ENCODE results near the gene UNC5CL. TPM values are rescaled to one million over a fixed set of nuclear protein-coding genes. Genes with fewer than 3 reads are reported as not detected.
"Not testable (repeated sequence)": the region's sequence is repeated elsewhere in the genome, so short reads cannot be mapped to it uniquely, and the experiment has no call there.

UNC5CL gene
- total RNA-seq, 6 donors from 2014 or later, result 0.97 to 12.6 (median 2.3) TPM

GRCh38 chr6:41006217-41006616, 32.8 kb downstream of the UNC5CL start:
- not testable (repeated sequence) for H3K27ac ChIP-seq, H3K4me3 ChIP-seq, H3K4me1 ChIP-seq, H3K27me3 ChIP-seq, H3K36me3 ChIP-seq, H3K9me3 ChIP-seq
- 5 to 6% methylated on average over 7 of the region's 7 CpGs for WGBS, 2 donors
- DNase-seq (peak in 1 of 2 donors; percentile 59), ATAC-seq (ENCODE audit: low FRiP score in 2 of 2) (peak; percentile 59 to 84)
- TF ChIP-seq, protein P1, sequence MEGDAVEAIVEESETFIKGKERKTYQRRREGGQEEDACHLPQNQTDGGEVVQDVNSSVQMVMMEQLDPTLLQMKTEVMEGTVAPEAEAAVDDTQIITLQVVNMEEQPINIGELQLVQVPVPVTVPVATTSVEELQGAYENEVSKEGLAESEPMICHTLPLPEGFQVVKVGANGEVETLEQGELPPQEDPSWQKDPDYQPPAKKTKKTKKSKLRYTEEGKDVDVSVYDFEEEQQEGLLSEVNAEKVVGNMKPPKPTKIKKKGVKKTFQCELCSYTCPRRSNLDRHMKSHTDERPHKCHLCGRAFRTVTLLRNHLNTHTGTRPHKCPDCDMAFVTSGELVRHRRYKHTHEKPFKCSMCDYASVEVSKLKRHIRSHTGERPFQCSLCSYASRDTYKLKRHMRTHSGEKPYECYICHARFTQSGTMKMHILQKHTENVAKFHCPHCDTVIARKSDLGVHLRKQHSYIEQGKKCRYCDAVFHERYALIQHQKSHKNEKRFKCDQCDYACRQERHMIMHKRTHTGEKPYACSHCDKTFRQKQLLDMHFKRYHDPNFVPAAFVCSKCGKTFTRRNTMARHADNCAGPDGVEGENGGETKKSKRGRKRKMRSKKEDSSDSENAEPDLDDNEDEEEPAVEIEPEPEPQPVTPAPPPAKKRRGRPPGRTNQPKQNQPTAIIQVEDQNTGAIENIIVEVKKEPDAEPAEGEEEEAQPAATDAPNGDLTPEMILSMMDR (IDR thresholded peaks at IDR 0.05), result peak; percentile 54 to 73 (median 60)

- ATAC-seq (ENCODE audit: low FRiP score in 2 of 2), result no peak
- Histone ChIP-seq H3K27me3 (no peaks in the 10 kb centered on the region), H3K36me3 (no peaks in the 10 kb centered on the region), H3K9me3 (no peaks in the 10 kb centered on the region), H3K4me1 (peaks cover 0 to 14% (median 5%) of the 10 kb centered on the region in 4 donors), H3K4me3 (no peak overlapping the region), H3K27ac (no peak overlapping the region)
- WGBS, 2 donors, result 73 to 83% methylated on average over 3 of the region's 3 CpGs
- no peak for DNase-seq
- TF ChIP-seq EP300 (IDR thresholded peaks at IDR 0.05) (no peak), POLR2AphosphoS5 (IDR thresholded peaks at IDR 0.05) (no peak), POLR2A (IDR thresholded peaks at IDR 0.05) (no peak)
- TF ChIP-seq, protein P1 (IDR thresholded peaks at IDR 0.05), result no peak
These were observed 36.9 kb downstream of the UNC5CL start for GRCh38 chr6:41002168-41002567.

GRCh38 chr6:41000248-41000647, 38.8 kb downstream of the UNC5CL start:
- no peak overlapping the region for H3K27ac ChIP-seq
- DNase-seq, result peak in 1 of 2 donors; percentile 22
- TF ChIP-seq POLR2AphosphoS5 (IDR thresholded peaks at IDR 0.05) (no peak), EP300 (IDR thresholded peaks at IDR 0.05) (no peak), POLR2A (IDR thresholded peaks at IDR 0.05) (no peak)
- TF ChIP-seq, protein P1 (IDR thresholded peaks at IDR 0.05), result no peak
- H3K4me3 ChIP-seq, result no peak overlapping the region
- WGBS, 2 donors, result 70% methylated on average over 4 of the region's 4 CpGs
- ATAC-seq (ENCODE audit: low FRiP score in 2 of 2), result peak in 1 of 2 donors; percentile 39
- H3K4me1 ChIP-seq, result peaks cover 0 to 23% (median 13%) of the 10 kb centered on the region in 4 donors
- no peaks in the 10 kb centered on the region for H3K9me3 ChIP-seq
- no peaks in the 10 kb centered on the region for H3K27me3 ChIP-seq
- H3K36me3 ChIP-seq, result no peaks in the 10 kb centered on the region

DNA sequence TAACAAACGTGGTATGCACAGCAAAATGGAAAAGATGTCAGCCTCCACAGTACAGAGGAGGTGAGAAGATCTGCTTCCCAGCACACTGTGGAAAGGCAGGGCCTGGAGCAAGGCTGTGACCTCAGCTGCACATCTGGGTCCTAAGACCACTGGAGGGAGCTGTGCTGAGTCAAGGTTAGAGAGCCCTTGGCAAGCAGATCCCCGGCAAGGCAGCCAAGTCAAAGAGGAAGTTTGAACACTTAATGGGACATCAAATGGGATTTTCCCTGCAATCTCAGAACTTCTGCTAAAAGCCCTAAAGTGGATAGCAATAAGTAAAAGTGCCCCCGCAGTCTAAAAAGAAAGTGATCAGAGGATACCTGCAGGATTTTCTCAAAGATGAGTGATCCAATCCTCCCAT, 39.5 kb downstream of the UNC5CL start:
- DNase-seq (peak in 1 of 2 donors; percentile 76), ATAC-seq (ENCODE audit: low FRiP score in 2 of 2) (peak; percentile 70 to 85)
- TF ChIP-seq POLR2A (IDR thresholded peaks at IDR 0.05) (no peak), POLR2AphosphoS5 (IDR thresholded peaks at IDR 0.05) (no peak)
- TF ChIP-seq, protein P1 (IDR thresholded peaks at IDR 0.05), result peak in 3 of 6 experiments; percentile 29 to 33 (median 30)
- Histone ChIP-seq H3K4me3 (no peak overlapping the region), H3K27me3 (no peaks in the 10 kb centered on the region), H3K9me3 (no peaks in the 10 kb centered on the region), H3K27ac (no peak overlapping the region), H3K4me1 (peaks cover 0 to 23% (median 13%) of the 10 kb centered on the region in 4 donors), H3K36me3 (no peaks in the 10 kb centered on the region)
- 27 to 35% methylated on average over 3 of the region's 3 CpGs for WGBS, 2 donors

DNA sequence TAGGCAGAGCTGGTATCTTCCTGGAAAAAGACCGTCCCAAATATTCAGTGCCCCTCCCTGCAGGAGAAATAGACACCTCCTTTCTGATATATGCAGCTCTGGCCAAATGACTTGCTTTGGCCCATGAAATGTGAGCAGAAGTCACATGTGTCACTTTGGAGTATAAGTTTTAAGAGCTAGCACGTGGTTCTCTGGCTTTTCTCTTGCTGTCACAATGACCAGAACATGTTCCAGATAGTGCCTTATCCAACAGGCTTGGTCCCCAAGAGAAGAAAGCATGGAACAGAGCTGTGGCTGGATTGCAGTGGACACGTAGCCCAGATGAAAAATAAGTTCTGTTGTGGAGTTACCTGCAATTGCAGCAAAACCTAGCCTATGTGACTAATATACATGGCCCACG, 40.4 kb downstream of the UNC5CL start:
- H3K9me3 ChIP-seq, result no peaks in the 10 kb centered on the region

More for the DNA sequence above, 40.4 kb downstream of the UNC5CL start:
- H3K4me3 ChIP-seq, result no peak overlapping the region
- WGBS, 2 donors, result 80 to 83% methylated on average over 4 of the region's 4 CpGs
- H3K36me3 ChIP-seq, result no peaks in the 10 kb centered on the region
- TF ChIP-seq POLR2AphosphoS5 (IDR thresholded peaks at IDR 0.05), result no peak
- TF ChIP-seq, protein P1 (IDR thresholded peaks at IDR 0.05), result no peak
- no peak for TF ChIP-seq POLR2A (IDR thresholded peaks at IDR 0.05)
- TF ChIP-seq EP300 (IDR thresholded peaks at IDR 0.05), result no peak
- peaks cover 0 to 23% (median 13%) of the 10 kb centered on the region in 4 donors for H3K4me1 ChIP-seq
- no peak for ATAC-seq (ENCODE audit: low FRiP score in 2 of 2)
- no peaks in the 10 kb centered on the region for H3K27me3 ChIP-seq
- no peak for DNase-seq
- H3K27ac ChIP-seq, result no peak overlapping the region

Data from upper lobe of left lung (tissue), 6 donors.